ENCODE results near the gene CALN1.

CALN1 gene

GRCh38 chr7:71793251-71793650 lies 618.9 kb downstream of the CALN1 start:
- no peak for DNase-seq (ENCODE audit: low spot score)

GRCh38 chr7:71787513-71787912 lies 624.6 kb downstream of the CALN1 start:
- no peak for DNase-seq (ENCODE audit: low spot score)

GRCh38 chr7:71785216-71785615 lies 626.9 kb downstream of the CALN1 start:
- no peak for DNase-seq (ENCODE audit: low spot score)

- no peak for DNase-seq (ENCODE audit: low spot score)
These were observed 627.4 kb downstream of the CALN1 start for GRCh38 chr7:71784781-71785180.

- DNase-seq (ENCODE audit: low spot score), result no peak
These were observed 628.0 kb downstream of the CALN1 start for GRCh38 chr7:71784180-71784579.

GRCh38 chr7:71783779-71784178 lies 628.4 kb downstream of the CALN1 start:
- DNase-seq (ENCODE audit: low spot score), result no peak

- no peak for DNase-seq (ENCODE audit: low spot score)
These were observed 630.1 kb downstream of the CALN1 start for GRCh38 chr7:71782051-71782450.

GRCh38 chr7:71780282-71780681 lies 631.9 kb downstream of the CALN1 start:
- no peak for DNase-seq (ENCODE audit: low spot score)

- DNase-seq (ENCODE audit: low spot score), result no peak
These were observed 634.9 kb downstream of the CALN1 start for GRCh38 chr7:71777278-71777677.

GRCh38 chr7:71776726-71777125 lies 635.4 kb downstream of the CALN1 start:
- DNase-seq (ENCODE audit: low spot score), result no peak

GRCh38 chr7:71775648-71776047 lies 636.5 kb downstream of the CALN1 start:
- no peak for DNase-seq (ENCODE audit: low spot score)

- DNase-seq (ENCODE audit: low spot score), result no peak
These were observed 639.4 kb downstream of the CALN1 start for GRCh38 chr7:71772779-71773178.

GRCh38 chr7:71770269-71770907 lies 641.8 kb downstream of the CALN1 start:
- no peak for DNase-seq (ENCODE audit: low spot score)

- DNase-seq (ENCODE audit: low spot score), result no peak
These were observed 642.8 kb downstream of the CALN1 start for GRCh38 chr7:71769326-71769725.

GRCh38 chr7:71768450-71768849 lies 643.7 kb downstream of the CALN1 start:
- DNase-seq (ENCODE audit: low spot score), result no peak

GRCh38 chr7:71766016-71766415 lies 646.1 kb downstream of the CALN1 start:
- DNase-seq (ENCODE audit: low spot score), result no peak

GRCh38 chr7:71761336-71761735 lies 650.8 kb downstream of the CALN1 start:
- no peak for DNase-seq (ENCODE audit: low spot score)

GRCh38 chr7:71754828-71755227 lies 657.3 kb downstream of the CALN1 start:
- DNase-seq (ENCODE audit: low spot score), result no peak

- no peak for DNase-seq (ENCODE audit: low spot score)
These were observed 658.0 kb downstream of the CALN1 start for GRCh38 chr7:71753956-71754664.

- DNase-seq (ENCODE audit: low spot score), result no peak
These were observed 658.9 kb downstream of the CALN1 start for GRCh38 chr7:71753236-71753635.

- peak; percentile 61 for DNase-seq (ENCODE audit: low spot score)
These were observed 659.8 kb downstream of the CALN1 start for GRCh38 chr7:71752171-71752935.

GRCh38 chr7:71750290-71750689 lies 661.8 kb downstream of the CALN1 start:
- no peak for DNase-seq (ENCODE audit: low spot score)

GRCh38 chr7:71746006-71746405 lies 666.1 kb downstream of the CALN1 start:
- peak; percentile 44 for DNase-seq (ENCODE audit: low spot score)

All from cerebellar cortex (tissue), 1 donor.